HG03159 (cell line): ENCODE data around the gene MDM4.
A peak's percentile ranks its signal among the peaks of the same experiment; 100 is the strongest.

ENCODE experiments used
- ATAC-seq: cut with Tn5 transposase; IDR thresholded peaks from one replicate; pipeline ENCODE4 v1.9.1; 2021; ENCODE audit warnings: mild to moderate bottlenecking, moderate library complexity; ENCODE audit not compliant: unreplicated experiment

The MDM4 gene

GRCh38 chr1:204487256-204487615 is 29.0 kb upstream of the MDM4 start:
- no peak for ATAC-seq

DNA sequence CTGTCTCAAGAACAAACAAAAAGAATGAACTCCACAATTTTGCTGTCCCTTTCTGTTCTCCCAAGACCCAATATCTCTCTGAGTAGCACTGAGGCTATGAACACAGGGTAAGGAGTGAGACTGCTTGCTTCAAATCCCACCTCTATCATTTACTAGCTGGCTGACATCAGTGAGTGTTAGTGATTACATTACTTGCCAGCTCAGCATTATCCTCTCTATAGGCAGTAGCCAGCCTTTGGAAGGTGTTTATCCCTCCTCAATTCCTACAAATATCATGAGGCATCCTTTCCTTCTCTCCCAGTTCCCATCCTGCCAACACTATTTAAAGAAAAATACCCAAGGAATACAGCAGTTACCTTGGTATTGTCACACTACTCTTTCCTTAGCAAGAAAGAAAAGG is 24.6 kb upstream of the MDM4 start:
- ATAC-seq, result no peak

- ATAC-seq, result no peak
These were observed 22.8 kb upstream of the MDM4 start for GRCh38 chr1:204493145-204493983.

DNA sequence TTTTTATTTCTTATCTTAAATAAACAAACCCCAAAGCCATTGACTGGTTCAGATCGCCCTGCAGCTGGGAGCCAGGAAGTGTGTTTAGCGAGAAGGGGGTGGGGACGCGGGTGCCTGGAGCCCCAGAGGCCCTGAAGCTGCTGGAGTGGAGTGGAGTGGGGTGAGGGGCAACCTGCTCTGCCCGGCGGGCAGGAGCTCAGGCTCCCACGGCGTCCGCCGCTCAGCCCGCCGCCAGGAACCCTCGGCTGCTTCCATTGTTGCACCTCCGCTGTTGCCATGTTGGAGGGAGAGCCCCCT is 22.3 kb upstream of the MDM4 start:
- peak; percentile 35 for ATAC-seq

GRCh38 chr1:204494281-204495077 is 21.7 kb upstream of the MDM4 start, which contains the start of gene PIK3C2B:
Gene PIK3C2B (minus strand): TSS chr1:204494805. CDS start chr1:204469802, 25,003 bp downstream.
- peak; percentile 76 for ATAC-seq

- peak; percentile 31 for ATAC-seq
These were observed 21.0 kb upstream of the MDM4 start for GRCh38 chr1:204495078-204495753.

DNA sequence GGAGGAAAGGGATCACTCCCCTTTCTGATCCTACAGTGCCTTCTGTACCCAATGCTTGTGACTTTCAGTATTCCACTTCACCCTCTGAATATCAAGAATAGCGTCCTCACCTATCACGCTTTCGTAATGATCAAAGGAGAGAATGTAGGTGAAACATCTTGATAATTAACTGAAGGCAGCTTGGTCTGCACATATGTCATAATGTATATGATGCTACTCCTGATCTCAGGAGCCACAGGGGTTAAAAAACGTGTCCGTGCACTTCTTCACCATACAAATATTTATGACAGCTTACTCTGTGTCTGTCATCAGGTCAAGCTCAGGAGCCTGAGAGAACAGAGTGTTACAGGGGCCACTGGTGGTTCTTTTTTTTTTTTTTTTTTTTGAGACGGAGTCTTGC is 20.4 kb upstream of the MDM4 start:
- no peak for ATAC-seq

DNA sequence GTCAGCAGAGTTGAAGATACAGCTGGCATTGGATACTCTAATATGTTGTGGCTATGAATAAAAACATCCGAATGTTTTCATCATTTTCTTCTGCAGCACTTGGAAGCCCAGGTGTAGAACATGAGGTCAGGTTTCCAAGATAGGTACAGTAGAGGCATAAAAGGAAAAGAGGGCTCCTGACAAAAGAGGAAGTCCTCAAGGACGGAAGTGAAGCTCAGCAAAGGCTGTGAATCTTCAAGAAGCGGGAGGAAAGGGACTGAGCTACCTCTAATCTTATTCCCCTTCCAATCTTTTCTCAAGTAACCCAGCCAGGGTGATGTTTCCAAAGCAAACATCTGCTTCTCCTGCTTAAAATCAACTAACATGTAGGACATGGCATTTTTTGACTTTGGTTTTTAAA is 17.2 kb upstream of the MDM4 start:
- ATAC-seq, result no peak

- no peak for ATAC-seq
These were observed 16.4 kb upstream of the MDM4 start for GRCh38 chr1:204499511-204500468.

- ATAC-seq, result no peak
These were observed 14.0 kb upstream of the MDM4 start for GRCh38 chr1:204502241-204502640.

- ATAC-seq, result no peak
These were observed 12.9 kb upstream of the MDM4 start for GRCh38 chr1:204503122-204503912.

- no peak for ATAC-seq
These were observed 12.2 kb upstream of the MDM4 start for GRCh38 chr1:204503913-204504519.

DNA sequence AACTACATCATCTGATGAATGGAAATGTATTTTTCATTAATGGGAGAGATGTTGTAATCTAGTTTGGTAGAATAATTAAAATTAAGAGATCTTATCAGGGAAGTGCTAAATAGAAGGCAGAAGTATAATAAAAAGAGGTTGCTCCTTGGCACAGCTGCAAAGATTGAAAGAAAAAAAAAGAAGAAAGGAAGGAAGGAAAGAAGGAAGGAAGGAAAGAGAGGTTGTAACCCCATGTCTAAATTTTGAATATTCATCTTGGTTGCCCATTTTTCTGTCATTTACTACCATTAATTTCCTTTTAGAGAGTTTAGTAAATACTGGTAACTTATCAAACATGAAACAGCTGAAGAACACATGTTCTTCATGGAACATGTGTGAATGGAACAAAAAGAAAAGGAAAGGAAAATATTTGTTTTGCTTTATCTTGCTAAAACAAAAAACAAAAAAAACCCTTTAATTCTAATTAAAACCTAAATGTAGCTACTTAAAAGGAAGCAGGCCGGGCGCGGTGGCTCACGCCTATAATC is 10.5 kb upstream of the MDM4 start:
- no peak for ATAC-seq

DNA sequence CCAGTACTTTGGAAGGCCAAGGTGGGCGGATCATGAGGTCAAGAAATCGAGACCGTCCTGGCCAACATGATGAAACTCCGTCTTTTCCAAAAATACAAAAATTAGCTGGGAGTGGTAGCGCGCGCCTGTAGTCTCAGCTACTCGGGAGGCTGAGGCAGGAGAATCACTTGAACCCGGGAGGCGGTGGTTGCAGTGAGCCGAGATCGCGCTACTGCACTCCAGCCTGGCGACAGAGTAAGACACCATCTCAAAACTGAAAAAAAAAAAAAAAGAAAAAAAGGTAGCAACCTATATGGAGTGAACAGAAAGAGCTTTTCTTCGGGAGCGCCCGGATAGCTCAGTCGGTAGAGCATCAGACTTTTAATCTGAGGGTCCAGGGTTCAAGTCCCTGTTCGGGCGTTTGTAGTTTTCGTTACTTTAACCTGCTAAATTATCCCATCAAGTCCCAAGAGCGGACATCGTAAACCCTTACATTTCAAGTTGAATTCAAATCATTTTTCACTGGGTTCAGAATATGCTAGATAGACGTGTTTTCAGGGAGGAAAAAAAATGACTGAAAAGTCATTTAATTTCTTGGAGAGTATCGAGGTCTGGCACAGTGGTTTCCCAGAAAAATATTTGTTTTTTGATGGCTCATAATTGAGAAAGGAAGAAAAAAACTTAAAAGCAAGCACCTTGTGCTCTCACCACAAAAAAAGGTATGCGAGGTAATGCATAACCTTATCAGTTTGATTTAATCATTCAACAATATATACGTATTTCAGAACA is 9.8 kb upstream of the MDM4 start:
- peak; percentile 64 for ATAC-seq

DNA sequence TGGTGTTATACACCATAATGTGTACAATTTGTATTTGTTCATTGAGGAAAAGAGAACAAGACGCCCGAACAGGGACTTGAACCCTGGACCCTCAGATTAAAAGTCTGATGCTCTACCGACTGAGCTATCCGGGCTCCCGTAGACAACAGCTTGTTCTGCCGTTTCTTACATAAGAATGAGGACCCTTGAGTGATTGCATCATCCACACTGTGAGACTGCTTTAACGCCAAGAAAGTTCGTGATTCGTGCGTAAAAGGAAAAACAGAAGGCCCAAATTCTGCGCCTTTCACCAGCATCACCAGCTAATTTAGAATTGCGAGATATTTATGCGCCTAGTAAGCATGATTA is 9.3 kb upstream of the MDM4 start:
- peak; percentile 51 for ATAC-seq

GRCh38 chr1:204507317-204508105 is 8.7 kb upstream of the MDM4 start:
- ATAC-seq, result peak; percentile 8

GRCh38 chr1:204509186-204509635 is 7.0 kb upstream of the MDM4 start:
- ATAC-seq, result no peak

GRCh38 chr1:204511366-204511765 is 4.8 kb upstream of the MDM4 start:
- ATAC-seq, result no peak
